ENCODE measurements around the gene TINAGL1.

TINAGL1 gene

GRCh38 chr1:31627930-31628559, 51.7 kb downstream of the TINAGL1 start:
- no peak for DNase-seq (ENCODE audit: low read depth)

- DNase-seq (ENCODE audit: low read depth): no peak
Observed at GRCh38 chr1:31628931-31629556, 52.7 kb downstream of the TINAGL1 start.

DNA sequence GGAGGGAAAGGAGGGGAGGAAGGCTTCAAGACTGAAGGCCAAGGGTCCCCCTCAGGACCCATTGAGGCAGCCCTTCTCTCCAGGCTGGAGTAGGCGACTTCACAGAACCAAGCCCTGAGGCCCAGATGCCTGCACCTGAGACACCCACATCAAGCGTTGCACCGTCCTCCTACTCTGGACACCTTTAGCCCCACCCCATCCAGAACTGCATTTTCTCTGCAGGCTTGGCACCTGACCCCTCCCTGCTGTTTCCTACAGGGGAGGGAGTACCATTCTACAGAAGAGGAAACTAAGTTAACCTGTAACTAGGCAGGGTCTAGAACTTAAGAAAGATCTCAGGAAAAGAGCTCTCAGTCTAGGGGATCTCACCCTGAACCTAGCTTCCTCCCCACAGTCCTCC, 56.3 kb downstream of the TINAGL1 start:
- DNase-seq (ENCODE audit: low read depth): no peak

- no peak for DNase-seq (ENCODE audit: low read depth)
Observed at GRCh38 chr1:31633117-31633516, 56.8 kb downstream of the TINAGL1 start.
